Loucy (cell line): Measurements from ENCODE around the gene SARNP.

ENCODE experiments used
- EZH2phosphoT487 ChIP-seq: fragments of 200-600 bp; IDR thresholded peaks from 2 replicates; pipeline ENCODE4 v1.6.1; 2018; ENCODE audit warnings: antibody characterized with exemption, mild to moderate bottlenecking, moderate library complexity, borderline replicate concordance
- TF ChIP-seq, protein P1 (sequence below): fragments of 200-600 bp; sonication (generic); conservative IDR thresholded peaks from 2 replicates; pipeline ENCODE4 v1.5.1; 2014; ENCODE audit warnings: mild to moderate bottlenecking, antibody characterized with exemption, low read length

DNA sequence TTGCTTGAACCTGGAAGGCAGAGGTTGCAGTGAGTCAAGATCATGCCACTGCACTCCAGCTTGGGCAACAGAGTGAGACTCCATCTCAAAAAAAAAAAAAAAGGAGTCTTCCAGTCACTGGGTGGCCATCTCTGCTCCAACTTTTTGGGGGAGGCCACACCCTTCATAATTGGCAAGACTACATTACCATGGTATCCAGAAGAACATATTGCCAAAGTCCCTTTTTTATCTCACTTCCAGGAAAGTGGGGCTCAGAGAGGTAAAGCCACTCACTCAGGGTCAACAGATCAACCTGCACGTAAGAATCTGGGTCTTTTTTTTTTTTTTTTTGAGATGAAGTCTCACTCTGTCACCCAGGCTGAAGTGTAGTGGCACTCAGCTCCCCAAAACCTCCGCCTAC, 83.7 kb downstream of the SARNP start:
- TF ChIP-seq, protein P1, sequence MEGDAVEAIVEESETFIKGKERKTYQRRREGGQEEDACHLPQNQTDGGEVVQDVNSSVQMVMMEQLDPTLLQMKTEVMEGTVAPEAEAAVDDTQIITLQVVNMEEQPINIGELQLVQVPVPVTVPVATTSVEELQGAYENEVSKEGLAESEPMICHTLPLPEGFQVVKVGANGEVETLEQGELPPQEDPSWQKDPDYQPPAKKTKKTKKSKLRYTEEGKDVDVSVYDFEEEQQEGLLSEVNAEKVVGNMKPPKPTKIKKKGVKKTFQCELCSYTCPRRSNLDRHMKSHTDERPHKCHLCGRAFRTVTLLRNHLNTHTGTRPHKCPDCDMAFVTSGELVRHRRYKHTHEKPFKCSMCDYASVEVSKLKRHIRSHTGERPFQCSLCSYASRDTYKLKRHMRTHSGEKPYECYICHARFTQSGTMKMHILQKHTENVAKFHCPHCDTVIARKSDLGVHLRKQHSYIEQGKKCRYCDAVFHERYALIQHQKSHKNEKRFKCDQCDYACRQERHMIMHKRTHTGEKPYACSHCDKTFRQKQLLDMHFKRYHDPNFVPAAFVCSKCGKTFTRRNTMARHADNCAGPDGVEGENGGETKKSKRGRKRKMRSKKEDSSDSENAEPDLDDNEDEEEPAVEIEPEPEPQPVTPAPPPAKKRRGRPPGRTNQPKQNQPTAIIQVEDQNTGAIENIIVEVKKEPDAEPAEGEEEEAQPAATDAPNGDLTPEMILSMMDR, result no peak
- TF ChIP-seq EZH2phosphoT487, result no peak
